ENCODE results near the gene SOHLH1.

SOHLH1 gene

GRCh38 chr9:135737840-135738521 lies 38.7 kb upstream of the SOHLH1 start:
- H3K4me3 ChIP-seq (ENCODE audit: low read length) = no peak overlapping the region
- no peak for DNase-seq (ENCODE audit: low read depth)
- TF ChIP-seq CTCF (conservative IDR thresholded peaks at IDR 0.05; ENCODE audit: low read length) = no peak

GRCh38 chr9:135736979-135737839 lies 37.9 kb upstream of the SOHLH1 start:
- no peak for TF ChIP-seq CTCF (conservative IDR thresholded peaks at IDR 0.05; ENCODE audit: low read length)
- H3K4me3 ChIP-seq (ENCODE audit: low read length) = no peak overlapping the region
- no peak for DNase-seq (ENCODE audit: low read depth)

- no peak overlapping the region for H3K4me3 ChIP-seq (ENCODE audit: low read length)
- no peak for DNase-seq (ENCODE audit: low read depth)
- no peak for TF ChIP-seq CTCF (conservative IDR thresholded peaks at IDR 0.05; ENCODE audit: low read length)
These were observed 37.1 kb upstream of the SOHLH1 start for GRCh38 chr9:135736272-135736978.

- no peak for TF ChIP-seq CTCF (conservative IDR thresholded peaks at IDR 0.05; ENCODE audit: low read length)
- no peak overlapping the region for H3K4me3 ChIP-seq (ENCODE audit: low read length)
- no peak for DNase-seq (ENCODE audit: low read depth)
These were observed 35.4 kb upstream of the SOHLH1 start for GRCh38 chr9:135734616-135735144.

GRCh38 chr9:135732569-135733257 lies 33.4 kb upstream of the SOHLH1 start:
- no peak for DNase-seq (ENCODE audit: low read depth)
- no peak for TF ChIP-seq CTCF (conservative IDR thresholded peaks at IDR 0.05; ENCODE audit: low read length)

GRCh38 chr9:135731454-135731853 lies 32.2 kb upstream of the SOHLH1 start:
- no peak for TF ChIP-seq CTCF (conservative IDR thresholded peaks at IDR 0.05; ENCODE audit: low read length)
- no peak overlapping the region for H3K4me3 ChIP-seq (ENCODE audit: low read length)
- no peak for DNase-seq (ENCODE audit: low read depth)

More at GRCh38 chr9:135732569-135733257, 33.4 kb upstream of the SOHLH1 start:
- H3K4me3 ChIP-seq (ENCODE audit: low read length) = no peak overlapping the region

All from AG10803 (cell line).